ENCODE data around the gene NTM. TPM values are rescaled to one million over a fixed set of nuclear protein-coding genes. Genes with fewer than 3 reads are reported as not detected.

The NTM gene
- polyA plus RNA-seq, 1 donor (not counting 4 experiments of a cell fraction or from before 2014, with no cell fraction given) = 47.9 TPM

GRCh38 chr11:131597890-131598289 lies 227.5 kb downstream of the NTM start:
- no peak overlapping the region for H2AFZ ChIP-seq (ENCODE audit: control insufficient read depth, low read length)
- no peak overlapping the region for H3K9ac ChIP-seq (ENCODE audit: control insufficient read depth, extremely low read depth, insufficient read depth, low read length)
- no peaks in the 10 kb centered on the region for H3K36me3 ChIP-seq (ENCODE audit: control insufficient read depth in 2 of 2, extremely low read depth in 1 of 2, insufficient read depth in 2 of 2, low read length in 2 of 2)
- no peaks in the 10 kb centered on the region for H3K9me3 ChIP-seq (ENCODE audit: control insufficient read depth, low read depth, low read length)
- H4K20me1 ChIP-seq (ENCODE audit: control insufficient read depth, extremely low read depth, insufficient read depth, low read length) = no peaks in the 10 kb centered on the region
- no peaks in the 10 kb centered on the region for H3K9me1 ChIP-seq (ENCODE audit: control insufficient read depth, extremely low read depth, insufficient read depth, low read length)
- H3K4me2 ChIP-seq (ENCODE audit: control insufficient read depth, extremely low read depth, insufficient read depth, low read depth, low read length) = no peak overlapping the region
- dilution Hi-C loops (cut with MboI; ENCODE audit: extremely low pct_ligation_motif_present, low sequenced_read_pairs) = no loop called here
- H3K27me3 ChIP-seq (ENCODE audit: control insufficient read depth, extremely low read depth, insufficient read depth, low read length) = no peaks in the 10 kb centered on the region
- H3K4me1 ChIP-seq (ENCODE audit: control insufficient read depth, extremely low read depth, insufficient read depth, low read length) = no peaks in the 10 kb centered on the region
- TF ChIP-seq CTCF (optimal IDR thresholded peaks at IDR 0.05 in 1 of 3, IDR thresholded peaks at IDR 0.05 in 1 of 3, conservative IDR thresholded peaks at IDR 0.05 in 1 of 3; ENCODE audit: extremely low read depth in 1 of 3, insufficient read depth in 2 of 3, low read length in 3 of 3) (no peak), EZH2 (IDR thresholded peaks at IDR 0.05; ENCODE audit: low read length) (no peak)
- no peaks in the 10 kb centered on the region for H3K79me2 ChIP-seq (ENCODE audit: control insufficient read depth, insufficient read depth, low read length)
- no peak overlapping the region for H3K4me3 ChIP-seq (ENCODE audit: control insufficient read depth in 2 of 3, extremely low read depth in 1 of 3, insufficient read depth in 2 of 3, low read depth in 1 of 3, low read length in 3 of 3)
- FAIRE-seq (no peak), DNase-seq (ENCODE audit: low read depth, low spot score) (no peak)
- H3K27ac ChIP-seq (ENCODE audit: control insufficient read depth, insufficient read depth, low read length) = no peak overlapping the region

- Histone ChIP-seq H2AFZ (ENCODE audit: control insufficient read depth, low read length) (no peak overlapping the region), H4K20me1 (ENCODE audit: control insufficient read depth, extremely low read depth, insufficient read depth, low read length) (no peaks in the 10 kb centered on the region), H3K9me3 (ENCODE audit: control insufficient read depth, low read depth, low read length) (no peaks in the 10 kb centered on the region), H3K27me3 (ENCODE audit: control insufficient read depth, extremely low read depth, insufficient read depth, low read length) (no peaks in the 10 kb centered on the region), H3K4me2 (ENCODE audit: control insufficient read depth, extremely low read depth, insufficient read depth, low read depth, low read length) (no peak overlapping the region), H3K36me3 (ENCODE audit: control insufficient read depth in 2 of 2, extremely low read depth in 1 of 2, insufficient read depth in 2 of 2, low read length in 2 of 2) (no peaks in the 10 kb centered on the region), H3K9me1 (ENCODE audit: control insufficient read depth, extremely low read depth, insufficient read depth, low read length) (no peaks in the 10 kb centered on the region), H3K4me1 (ENCODE audit: control insufficient read depth, extremely low read depth, insufficient read depth, low read length) (no peaks in the 10 kb centered on the region), H3K4me3 (ENCODE audit: control insufficient read depth in 2 of 3, extremely low read depth in 1 of 3, insufficient read depth in 2 of 3, low read depth in 1 of 3, low read length in 3 of 3) (no peak overlapping the region), H3K27ac (ENCODE audit: control insufficient read depth, insufficient read depth, low read length) (no peak overlapping the region), H3K9ac (ENCODE audit: control insufficient read depth, extremely low read depth, insufficient read depth, low read length) (no peak overlapping the region), H3K79me2 (ENCODE audit: control insufficient read depth, insufficient read depth, low read length) (no peaks in the 10 kb centered on the region)
- DNase-seq (ENCODE audit: low read depth, low spot score) (no peak), FAIRE-seq (no peak)
- TF ChIP-seq EZH2 (IDR thresholded peaks at IDR 0.05; ENCODE audit: low read length) (no peak), CTCF (optimal IDR thresholded peaks at IDR 0.05 in 1 of 3, IDR thresholded peaks at IDR 0.05 in 1 of 3, conservative IDR thresholded peaks at IDR 0.05 in 1 of 3; ENCODE audit: extremely low read depth in 1 of 3, insufficient read depth in 2 of 3, low read length in 3 of 3) (no peak)
- dilution Hi-C loops (cut with MboI; ENCODE audit: extremely low pct_ligation_motif_present, low sequenced_read_pairs) = no loop called here
Observed at GRCh38 chr11:131598305-131598704, 227.9 kb downstream of the NTM start.
